Adrenal gland (tissue), 12 donors: ENCODE data around the gene MYLK3. TPM values are rescaled to one million over a fixed set of nuclear protein-coding genes. Genes with fewer than 3 reads are reported as not detected.

Source experiments
- DNase-seq, 7 donors: peaks; one replicate each; pipeline ENCODE4 v3.0.0-alpha.2; 2019 to 2020
- H3K27ac ChIP-seq, 5 donors: fragments of 200-600 bp; sonication (generic) in 4 of 5; 1 replicate in 3 of 5; 2 replicates in 2 of 5; pipeline versions ENCODE4 v1.5.1 to v1.8.0; 2016 to 2020; ENCODE audit warnings: mild to moderate bottlenecking in 1 of 5
- H3K27me3 ChIP-seq: fragments of 200-600 bp; 2 replicates; pipeline ENCODE4 v1.8.0; 2021
- H3K36me3 ChIP-seq, 2 donors: fragments of 200-600 bp; replicated peaks in 1 of 2; 1 replicate in 1 of 2; 2 replicates in 1 of 2; pipeline versions ENCODE4 v1.5.1 to v1.8.0; 2018 to 2022
- H3K4me1 ChIP-seq, 2 donors: fragments of 200-600 bp; replicated peaks in 1 of 2; 1 replicate in 1 of 2; 2 replicates in 1 of 2; pipeline versions ENCODE4 v1.5.1 to v1.8.0; 2018 to 2021
- H3K4me3 ChIP-seq, 4 donors: fragments of 200-600 bp; sonication (generic) in 3 of 4; one replicate each; pipeline ENCODE4 v1.5.1; 2016 to 2018
- H3K9me3 ChIP-seq, 3 donors: fragments of 200-600 bp; sonication (generic) in 1 of 3; replicated peaks in 1 of 3; 1 replicate in 2 of 3; 2 replicates in 1 of 3; pipeline versions ENCODE4 v1.5.1 to v1.8.0; 2016 to 2021
- CTCF ChIP-seq, 6 experiments: fragments of 450-650 bp in 4 of 6; fragments of 200-600 bp in 2 of 6; sonication (generic) in 1 of 6; IDR thresholded peaks; 1 replicate in 5 of 6; 2 replicates in 1 of 6; pipeline versions ENCODE4 v1.5.1 to v1.8.0; 2016 to 2021; ENCODE audit warnings: antibody characterized with exemption in 6 of 6, mild to moderate bottlenecking in 2 of 6, moderate library complexity in 1 of 6
- POLR2A ChIP-seq, 2 donors: fragments of 450-650 bp; IDR thresholded peaks; one replicate each; pipeline ENCODE4 v1.6.1; 2017; ENCODE audit warnings: antibody characterized with exemption in 2 of 2, mild to moderate bottlenecking in 2 of 2, moderate library complexity in 1 of 2
- WGBS, 4 donors: extraction: QIAGEN DNeasy Blood & Tissue Kit in 2 of 4; methylation state at CpG; one replicate each; pipeline versions ENCODE4 v1.1.5 to v1.1.7; 2013 to 2017; 5-methylcytosine and 5-hydroxymethylcytosine counted together
- intact Hi-C, 2 donors: fragments of 100-400 bp; cut with DNase I; formaldehyde crosslinking; loops; one replicate each; pipeline versions ENCODE4 v1.14.1 to v1.15.0; 2022 to 2023
- polyA plus RNA-seq, 3 donors: library from polyadenylated mRNA; stranded (reverse); fragments of 200-250 nt in 2 of 3; fragments of 350-450 nt in 1 of 3; fragmentation: Illumina TruSeq in 1 of 3; extraction: RNeasy Lipid Tissue Mini Kit (QIAGEN cat#74804) in 1 of 3; gene quantifications; one replicate each; pipeline ENCODE4 v1.2.3, GENCODE V29; 2013 to 2014
- total RNA-seq, 9 donors: library from RNA; depleted of rRNA in 4 of 9; stranded (reverse); fragments of >200 nt in 4 of 9; fragments of 120-200 nt in 1 of 9; fragmentation: NEBNext Ultra II Directional in 1 of 9; extraction: Animal tissue kit (Norgen Biotek cat#: 25700) in 1 of 9; gene quantifications; one replicate each; pipeline versions ENCODE4 v1.1.0 to v1.2.4, GENCODE V29; 2013 to 2023
- donor health status: healthy with polysubstance abuse.
- donor health status: Bipolar disorder and iron deficiency.
- donor health status: DM: yes; HTN: yes; CAD: no.
- donor health status: DM: no; HTN: no; CAD: no.
- donor health status: DM: no; HTN: no; CAD: no.
- donor health status: DM: yes; HTN: yes; CAD: no.

The MYLK3 gene
- total and polyA plus RNA-seq, 12 donors = 0.10 to 3.9 (median 0.68) TPM

GRCh38 chr16:46765050-46765449, 16.9 kb upstream of the MYLK3 start:
- TF ChIP-seq POLR2A (IDR thresholded peaks at IDR 0.05) (no peak), CTCF (IDR thresholded peaks at IDR 0.05) (no peak)
- WGBS, 4 donors = 77 to 83% (median 80%) methylated on average over 7 of the region's 7 CpGs
- intact Hi-C loops = no loop called here
- H3K9me3 ChIP-seq = no peaks in the 10 kb centered on the region
- H3K4me3 ChIP-seq = no peak overlapping the region
- H3K36me3 ChIP-seq = no peaks in the 10 kb centered on the region
- H3K4me1 ChIP-seq = no peaks in the 10 kb centered on the region
- no peaks in the 10 kb centered on the region for H3K27me3 ChIP-seq
- H3K27ac ChIP-seq = no peak overlapping the region
- peak in 1 of 7 donors; percentile 3 for DNase-seq

GRCh38 chr16:46763147-46763546, 15.0 kb upstream of the MYLK3 start:
- TF ChIP-seq CTCF (IDR thresholded peaks at IDR 0.05) (no peak), POLR2A (IDR thresholded peaks at IDR 0.05) (no peak)
- no peaks in the 10 kb centered on the region for H3K27me3 ChIP-seq
- H3K4me1 ChIP-seq = no peaks in the 10 kb centered on the region
- peak in 1 of 7 donors; percentile 70 for DNase-seq
- 63 to 69% (median 67%) methylated on average over 8 to 12 of the region's 12 CpGs for WGBS, 4 donors
- no peaks in the 10 kb centered on the region for H3K36me3 ChIP-seq
- H3K4me3 ChIP-seq = no peak overlapping the region
- intact Hi-C loops = no loop called here
- no peaks in the 10 kb centered on the region for H3K9me3 ChIP-seq
- H3K27ac ChIP-seq = no peak overlapping the region

- intact Hi-C loops = no loop called here
- Histone ChIP-seq H3K4me3 (no peak overlapping the region), H3K27me3 (no peaks in the 10 kb centered on the region), H3K27ac (no peak overlapping the region), H3K4me1 (no peaks in the 10 kb centered on the region), H3K9me3 (no peaks in the 10 kb centered on the region), H3K36me3 (no peaks in the 10 kb centered on the region)
- no peak for TF ChIP-seq CTCF (IDR thresholded peaks at IDR 0.05)
- TF ChIP-seq POLR2A (IDR thresholded peaks at IDR 0.05) = no peak
- 78 to 87% (median 79%) methylated on average over 3 of the region's 3 CpGs for WGBS, 4 donors
- no peak for DNase-seq
These were observed 14.4 kb upstream of the MYLK3 start for GRCh38 chr16:46762583-46762982.

GRCh38 chr16:46759309-46759708, 11.2 kb upstream of the MYLK3 start:
- Histone ChIP-seq H3K27ac (no peak overlapping the region), H3K4me1 (no peaks in the 10 kb centered on the region), H3K9me3 (no peaks in the 10 kb centered on the region), H3K4me3 (no peak overlapping the region), H3K27me3 (no peaks in the 10 kb centered on the region), H3K36me3 (no peaks in the 10 kb centered on the region)
- WGBS, 4 donors = 82 to 87% (median 84%) methylated on average over 5 of the region's 5 CpGs
- no peak for DNase-seq
- TF ChIP-seq POLR2A (IDR thresholded peaks at IDR 0.05) = no peak
- no peak for TF ChIP-seq CTCF (IDR thresholded peaks at IDR 0.05)
- intact Hi-C loops = no loop called here
